HCT116 (cell line): Measurements from ENCODE around the gene GALNT18. TPM values are rescaled to one million over a fixed set of nuclear protein-coding genes. Genes with fewer than 3 reads are reported as not detected.

Experiments
- ATAC-seq: fragments of 200-7000 bp; cut with Tn5 transposase; 2 replicates; pipeline ENCODE4 v1.9.1; 2020; ENCODE audit warnings: mild to moderate bottlenecking, moderate library complexity
- BruUV-seq: library from RNA; stranded (reverse); fragments of 400-500 nt; replicated peaks from 2 replicates; lab custom pipeline; 2021; lab: Mats Ljungman, UMichigan
- CTCF ChIA-PET: fragments of 300-600 bp; sonication (Branson Sonifier 250); formaldehyde crosslinking; loops from one replicate; lab custom pipeline; 2021; ENCODE audit warnings: antibody characterized with exemption; lab: Charles Lee
- POLR2A ChIA-PET: fragments of 300-600, 350-600 bp; sonication (Branson Sonifier 250); formaldehyde crosslinking; loops from one replicate; lab custom pipeline; 2021; ENCODE audit warnings: antibody characterized with exemption; lab: Charles Lee
- RAD21 ChIA-PET, 2 experiments: fragments of 300-600 bp; sonication (Branson Sonifier 250); formaldehyde crosslinking; loops; one replicate each; lab custom pipeline; 2023; ENCODE audit warnings: low total read pairs in 2 of 2; ENCODE audit not compliant: uncharacterized antibody in 2 of 2, unreplicated experiment in 2 of 2, low non-redundant PET in 1 of 2; lab: Charles Lee
- DNase-seq: peaks from one replicate; pipeline ENCODE4 v3.0.0-alpha.2; 2010; ENCODE audit warnings: low read depth, low spot score
- H2AFZ ChIP-seq: fragments of 200-600 bp; shearing (Covaris generic), sonication (generic); 2 replicates; pipeline ENCODE4 v1.6.1; 2017; ENCODE audit warnings: low read depth, mixed run types, mixed read lengths, antibody characterized with exemption, low read length; ENCODE audit not compliant: poor library complexity, severe bottlenecking
- H3K27ac ChIP-seq: 2 replicates; pipeline ENCODE4 v1.5.1; 2012; ENCODE audit warnings: low read depth, low read length
- H3K27me3 ChIP-seq: fragments of 200-600 bp; sonication (generic); 2 replicates; pipeline ENCODE4 v1.6.1; 2016; ENCODE audit warnings: mixed run types, low read length, mixed read lengths; ENCODE audit not compliant: insufficient read depth
- H3K36me3 ChIP-seq, 2 experiments: fragments of 200-500 bp in 1 of 2; fragments of 200-600 bp in 1 of 2; sonication (Bioruptor generic) in 1 of 2; sonication (generic) in 1 of 2; 2 replicates each; pipeline versions ENCODE4 v1.5.1 to v1.6.1; 2014 to 2016; ENCODE audit warnings: low read length in 2 of 2, inconsistent platforms in 1 of 2, mixed read lengths in 1 of 2, mixed run types in 1 of 2; ENCODE audit not compliant: insufficient read depth in 2 of 2, control insufficient read depth in 1 of 2
- H3K4me1 ChIP-seq, 2 experiments: fragments of 200-600 bp in 1 of 2; sonication (generic) in 1 of 2; 2 replicates each; pipeline versions ENCODE4 v1.5.1 to v1.6.1; 2012 to 2017; ENCODE audit warnings: low read length in 2 of 2, inconsistent platforms in 1 of 2, mild to moderate bottlenecking in 1 of 2, mixed read lengths in 1 of 2, mixed run types in 1 of 2, moderate library complexity in 1 of 2; ENCODE audit not compliant: insufficient read depth in 2 of 2, control insufficient read depth in 1 of 2
- H3K4me2 ChIP-seq: fragments of 200-600 bp; sonication (generic); 2 replicates; pipeline ENCODE4 v1.6.1; 2017; ENCODE audit warnings: mixed run types, low read length, mixed read lengths
- H3K4me3 ChIP-seq, 2 experiments: fragments of 200-600 bp in 1 of 2; sonication (generic) in 1 of 2; replicated peaks in 1 of 2; 2 replicates each; pipeline ENCODE4 v1.5.1; 2011 to 2016; ENCODE audit warnings: low read length in 2 of 2, control low read depth in 1 of 2, low read depth in 1 of 2, mild to moderate bottlenecking in 1 of 2, mixed read lengths in 1 of 2, mixed run types in 1 of 2
- H3K79me2 ChIP-seq: fragments of 200-600 bp; sonication (generic); 2 replicates; pipeline ENCODE4 v1.6.1; 2017; ENCODE audit warnings: mild to moderate bottlenecking, mixed run types, low read length, moderate library complexity, mixed read lengths; ENCODE audit not compliant: insufficient read depth
- H3K9ac ChIP-seq: fragments of 200-600 bp; sonication (generic); 2 replicates; pipeline ENCODE4 v1.6.1; 2016; ENCODE audit warnings: low read length, mixed read lengths
- H3K9me2 ChIP-seq: fragments of 200-600 bp; sonication (generic), shearing (Covaris generic); 2 replicates; pipeline ENCODE4 v1.6.1; 2017; ENCODE audit warnings: mixed run types, mild to moderate bottlenecking, moderate library complexity; ENCODE audit not compliant: insufficient read depth
- H3K9me3 ChIP-seq, 2 experiments: fragments of 200-500 bp in 1 of 2; fragments of 200-600 bp in 1 of 2; sonication (Bioruptor generic) in 1 of 2; sonication (generic) in 1 of 2; 2 replicates each; pipeline ENCODE4 v1.6.1; 2014 to 2017; ENCODE audit warnings: low read length in 2 of 2, mixed read lengths in 2 of 2, inconsistent platforms in 1 of 2, low read depth in 1 of 2, mild to moderate bottlenecking in 1 of 2, mixed run types in 1 of 2, moderate library complexity in 1 of 2; ENCODE audit not compliant: control insufficient read depth in 1 of 2, insufficient read depth in 1 of 2
- H4K20me1 ChIP-seq: fragments of 200-600 bp; sonication (generic), shearing (Covaris generic); 2 replicates; pipeline ENCODE4 v1.6.1; 2017; ENCODE audit warnings: mixed run types, mild to moderate bottlenecking, moderate library complexity; ENCODE audit not compliant: insufficient read depth
- EGR1 ChIP-seq: IDR thresholded peaks from 2 replicates; pipeline ENCODE4 v1.6.1; 2012; ENCODE audit warnings: low read depth
- ELF1 ChIP-seq: IDR thresholded peaks from 2 replicates; pipeline ENCODE4 v1.6.1; 2012; ENCODE audit warnings: low read depth, borderline replicate concordance
- EZH2 ChIP-seq: fragments of 200-600 bp; sonication (generic); IDR thresholded peaks from 2 replicates; pipeline ENCODE4 v1.6.1; 2017; ENCODE audit warnings: antibody characterized with exemption, mixed run types
- EZH2phosphoT487 ChIP-seq: fragments of 200-600 bp; IDR thresholded peaks from 2 replicates; pipeline ENCODE4 v1.6.1; 2018; ENCODE audit warnings: antibody characterized with exemption, borderline replicate concordance
- JUND ChIP-seq: IDR thresholded peaks from 2 replicates; pipeline ENCODE4 v1.6.1; 2012
- MAX ChIP-seq: IDR thresholded peaks from 2 replicates; pipeline ENCODE4 v1.6.1; 2012
- POLR2A ChIP-seq: IDR thresholded peaks from 2 replicates; pipeline ENCODE4 v1.7.0; 2011; ENCODE audit warnings: borderline replicate concordance; ENCODE audit not compliant: insufficient read depth, insufficient read length; ENCODE audit errors: extremely low read depth
- RAD21 ChIP-seq: IDR thresholded peaks from 2 replicates; pipeline ENCODE4 v1.6.1; 2012; ENCODE audit warnings: low read depth, mild to moderate bottlenecking
- SIN3A ChIP-seq: IDR thresholded peaks from 2 replicates; pipeline ENCODE4 v1.6.1; 2012; ENCODE audit warnings: low read depth
- TCF7L2 ChIP-seq: IDR thresholded peaks from 2 replicates; pipeline ENCODE4 v1.7.0; 2011; ENCODE audit warnings: borderline replicate concordance, inconsistent platforms; ENCODE audit not compliant: insufficient read depth, insufficient read length; ENCODE audit errors: extremely low read depth
- YY1 ChIP-seq: IDR thresholded peaks from 2 replicates; pipeline ENCODE4 v1.6.1; 2011; ENCODE audit warnings: low read length, low read depth, moderate library complexity, mild to moderate bottlenecking; ENCODE audit not compliant: insufficient replicate concordance; ENCODE audit errors: extremely low read depth
- ZBTB33 ChIP-seq: IDR thresholded peaks from 2 replicates; pipeline ENCODE4 v1.6.1; 2011; ENCODE audit warnings: mild to moderate bottlenecking, low read length, moderate library complexity; ENCODE audit not compliant: insufficient replicate concordance; ENCODE audit errors: extremely low read depth
- ZNF274 ChIP-seq: fragments of 200-500 bp; sonication (Bioruptor generic); IDR thresholded peaks from 2 replicates; pipeline ENCODE4 v1.6.1; 2014; ENCODE audit warnings: mild to moderate bottlenecking, low read depth, low read length, inconsistent platforms
- intact Hi-C: fragments of 100-400 bp; cut with micrococcal nuclease; formaldehyde crosslinking; loops from 2 replicates; pipeline ENCODE4 v1.10.0; 2022
- total RNA-seq: library from RNA; stranded (reverse); gene quantifications from one replicate; pipeline ENCODE4 v1.2.1, GENCODE V29; 2021; ENCODE audit not compliant: unreplicated experiment
- TF ChIP-seq, protein P1 (sequence below), 3 experiments: fragments of 200-600 bp in 1 of 3; sonication (generic) in 1 of 3; IDR thresholded peaks in 2 of 3; conservative IDR thresholded peaks in 1 of 3; 2 replicates each; pipeline ENCODE4 v1.5.1; 2012 to 2017; ENCODE audit warnings: low read depth in 2 of 3, low read length in 2 of 3, antibody characterized with exemption in 1 of 3, borderline replicate concordance in 1 of 3, control low read depth in 1 of 3, mild to moderate bottlenecking in 1 of 3, mixed read lengths in 1 of 3, mixed run types in 1 of 3, moderate library complexity in 1 of 3; ENCODE audit not compliant: insufficient read depth in 1 of 3
- TF ChIP-seq, protein P2 (sequence below): IDR thresholded peaks from 2 replicates; pipeline ENCODE4 v1.6.1; 2012

GALNT18 gene
- total RNA-seq, 1 experiment from 2014 or later: 19.9 TPM

GRCh38 chr11:11304550-11304949, 317.3 kb downstream of the GALNT18 start (continued):
- TF ChIP-seq ZBTB33 (no peak), POLR2A (no peak)

DNA sequence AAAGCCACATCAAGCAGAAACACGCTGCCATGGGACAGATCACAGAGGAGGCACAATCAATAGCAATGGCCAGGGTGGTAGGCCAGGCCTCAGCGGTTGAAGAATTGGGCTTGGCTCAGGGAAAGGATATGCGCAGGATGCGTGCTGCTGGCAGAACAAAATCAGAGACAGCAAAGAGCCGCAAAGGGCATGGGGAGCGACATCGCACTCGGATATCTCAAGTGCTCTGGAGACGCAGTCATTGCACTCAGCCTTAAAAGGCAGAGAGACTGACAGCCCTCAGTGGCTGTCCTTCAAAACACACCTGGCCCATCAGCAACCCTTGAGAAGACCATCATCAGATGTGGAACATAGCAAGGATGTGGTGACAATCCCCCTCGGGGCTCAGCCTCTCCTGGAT, 319.2 kb downstream of the GALNT18 start:
- Histone ChIP-seq H3K9ac (no peak overlapping the region), H3K9me3 (no peaks in the 10 kb centered on the region), H3K4me1 (no peaks in the 10 kb centered on the region), H3K9me2 (no peaks in the 10 kb centered on the region), H3K36me3 (no peaks in the 10 kb centered on the region), H3K27ac (no peak overlapping the region), H3K4me2 (no peak overlapping the region), H4K20me1 (no peaks in the 10 kb centered on the region), H3K27me3 (no peaks in the 10 kb centered on the region), H2AFZ (no peak overlapping the region), H3K79me2 (no peaks in the 10 kb centered on the region), H3K4me3 (no peak overlapping the region)
- DNase-seq: no peak
- ATAC-seq: no peak
- ChIA-PET POLR2A (no interaction called here), CTCF (no interaction called here), RAD21 (no interaction called here)
- intact Hi-C loops: no loop called here
- no TSS peak for BruUV-seq
- TF ChIP-seq, protein P1, sequence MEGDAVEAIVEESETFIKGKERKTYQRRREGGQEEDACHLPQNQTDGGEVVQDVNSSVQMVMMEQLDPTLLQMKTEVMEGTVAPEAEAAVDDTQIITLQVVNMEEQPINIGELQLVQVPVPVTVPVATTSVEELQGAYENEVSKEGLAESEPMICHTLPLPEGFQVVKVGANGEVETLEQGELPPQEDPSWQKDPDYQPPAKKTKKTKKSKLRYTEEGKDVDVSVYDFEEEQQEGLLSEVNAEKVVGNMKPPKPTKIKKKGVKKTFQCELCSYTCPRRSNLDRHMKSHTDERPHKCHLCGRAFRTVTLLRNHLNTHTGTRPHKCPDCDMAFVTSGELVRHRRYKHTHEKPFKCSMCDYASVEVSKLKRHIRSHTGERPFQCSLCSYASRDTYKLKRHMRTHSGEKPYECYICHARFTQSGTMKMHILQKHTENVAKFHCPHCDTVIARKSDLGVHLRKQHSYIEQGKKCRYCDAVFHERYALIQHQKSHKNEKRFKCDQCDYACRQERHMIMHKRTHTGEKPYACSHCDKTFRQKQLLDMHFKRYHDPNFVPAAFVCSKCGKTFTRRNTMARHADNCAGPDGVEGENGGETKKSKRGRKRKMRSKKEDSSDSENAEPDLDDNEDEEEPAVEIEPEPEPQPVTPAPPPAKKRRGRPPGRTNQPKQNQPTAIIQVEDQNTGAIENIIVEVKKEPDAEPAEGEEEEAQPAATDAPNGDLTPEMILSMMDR (IDR thresholded peaks at IDR 0.05 in 2 of 3, conservative IDR thresholded peaks at IDR 0.05 in 1 of 3; ENCODE audit: borderline replicate concordance in 1 of 3, insufficient read depth in 1 of 3, low read depth in 2 of 3, low read length in 2 of 3): no peak
- TF ChIP-seq, protein P2, sequence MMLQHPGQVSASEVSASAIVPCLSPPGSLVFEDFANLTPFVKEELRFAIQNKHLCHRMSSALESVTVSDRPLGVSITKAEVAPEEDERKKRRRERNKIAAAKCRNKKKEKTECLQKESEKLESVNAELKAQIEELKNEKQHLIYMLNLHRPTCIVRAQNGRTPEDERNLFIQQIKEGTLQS: no peak
- TF ChIP-seq YY1: no peak
- TF ChIP-seq EGR1: no peak
- TF ChIP-seq EZH2: no peak
- TF ChIP-seq RAD21: no peak
- TF ChIP-seq TCF7L2: no peak
- no peak for TF ChIP-seq EZH2phosphoT487
- no peak for TF ChIP-seq ELF1
- no peak for TF ChIP-seq JUND
- no peak for TF ChIP-seq ZBTB33
- no peak for TF ChIP-seq SIN3A
- no peak for TF ChIP-seq MAX
- no peak for TF ChIP-seq ZNF274
